Measurements from ENCODE around the gene GATAD2A.

DNA sequence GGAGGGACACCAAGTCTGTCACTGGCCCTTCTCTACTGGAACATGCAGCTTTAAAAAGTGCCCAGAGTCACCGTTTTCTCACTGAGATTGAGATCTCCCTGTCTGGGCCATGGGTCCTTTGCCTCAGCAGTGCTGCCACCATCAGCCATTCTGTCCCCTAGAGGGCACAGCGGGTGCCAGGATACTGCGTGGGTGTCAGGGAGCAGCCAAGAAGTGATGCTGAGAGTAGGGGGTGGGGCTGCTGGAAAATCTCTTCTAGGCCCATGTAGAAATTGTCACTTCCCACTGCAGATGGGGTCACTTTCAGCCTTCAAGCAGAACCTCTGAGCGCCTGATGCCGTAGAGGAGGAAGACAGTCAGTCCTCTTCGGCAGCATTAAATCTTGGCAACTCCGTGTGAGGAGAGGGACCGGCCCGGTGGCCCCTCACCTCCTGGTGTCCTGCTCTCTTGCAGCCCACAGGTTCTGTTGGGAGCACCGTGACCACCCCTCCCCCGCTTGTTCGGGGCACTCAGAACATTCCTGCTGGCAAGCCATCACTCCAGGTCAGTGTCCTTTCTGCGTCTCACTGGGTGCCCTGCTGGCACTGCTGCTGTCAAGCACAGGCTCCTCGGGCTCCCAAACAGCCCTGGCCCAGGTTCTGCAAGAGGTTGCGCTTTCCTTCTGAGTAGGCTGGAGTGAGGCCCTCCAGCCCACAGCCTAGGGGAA is 88.5 kb downstream of the GATAD2A start:
- no peak for TF ChIP-seq YY1 (IDR thresholded peaks at IDR 0.05; ENCODE audit: insufficient read depth, insufficient read length)
- TF ChIP-seq ZNF274 (IDR thresholded peaks at IDR 0.05; ENCODE audit: low read depth, low read length) = no peak
- no peak for TF ChIP-seq SUZ12 (IDR thresholded peaks at IDR 0.05; ENCODE audit: extremely low read depth, insufficient read depth, insufficient read length)

Measured in NT2/D1 (cell line).